H1 (cell line): ENCODE measurements around the gene JPH2. TPM values are rescaled to one million over a fixed set of nuclear protein-coding genes. Genes with fewer than 3 reads are reported as not detected.

Experiments
- CTCF ChIA-PET: fragments of 300-600 bp; sonication (Branson Sonifier 250); formaldehyde crosslinking; loops from one replicate; lab custom pipeline; 2021; ENCODE audit not compliant: partially characterized antibody; lab: Charles Lee
- POLR2A ChIA-PET: fragments of 300-600 bp; sonication (Branson Sonifier 250); formaldehyde crosslinking; loops from one replicate; lab custom pipeline; 2021; ENCODE audit warnings: inconsistent platforms; ENCODE audit not compliant: partially characterized antibody; lab: Charles Lee
- DNase-seq, 2 experiments: peaks; one replicate each; pipeline versions ENCODE4 v3.0.0 to v3.0.0-alpha.2; 2010 to 2022; ENCODE audit warnings: low spot score in 2 of 2, low read depth in 1 of 2, mixed read lengths in 1 of 2
- FAIRE-seq: peaks from 2 replicates; lab custom pipeline; 2011; peaks lifted over from hg19 to GRCh38; lab: Jason Lieb, UNC
- H2AFZ ChIP-seq: 2 replicates; pipeline ENCODE4 v1.8.1; 2012; ENCODE audit warnings: low read length, inconsistent platforms
- H2AK5ac ChIP-seq: 2 replicates; pipeline ENCODE4 v1.6.1; 2013; ENCODE audit warnings: low read depth, low read length
- H2BK120ac ChIP-seq: replicated peaks from 2 replicates; pipeline ENCODE3; 2013; ENCODE audit warnings: low read depth, low read length, inconsistent platforms
- H2BK12ac ChIP-seq: 2 replicates; pipeline ENCODE4 v1.6.1; 2013; ENCODE audit warnings: low read depth, low read length
- H2BK15ac ChIP-seq: 2 replicates; pipeline ENCODE4 v1.6.1; 2013; ENCODE audit warnings: low read length
- H2BK20ac ChIP-seq: 2 replicates; pipeline ENCODE4 v1.6.1; 2013; ENCODE audit warnings: low read length
- H2BK5ac ChIP-seq: 2 replicates; pipeline ENCODE4 v1.6.1; 2013; ENCODE audit warnings: low read depth, low read length
- H3K14ac ChIP-seq: 2 replicates; pipeline ENCODE4 v1.6.1; 2013; ENCODE audit warnings: inconsistent platforms; ENCODE audit not compliant: insufficient read length
- H3K18ac ChIP-seq: 2 replicates; pipeline ENCODE4 v1.6.1; 2013; ENCODE audit warnings: low read length; ENCODE audit errors: extremely low read depth
- H3K23ac ChIP-seq: 2 replicates; pipeline ENCODE4 v1.6.1; 2013; ENCODE audit warnings: inconsistent platforms; ENCODE audit not compliant: insufficient read length
- H3K23me2 ChIP-seq: 2 replicates; pipeline ENCODE4 v1.6.1; 2013; ENCODE audit warnings: low read depth, low read length
- H3K27ac ChIP-seq: 2 replicates; pipeline ENCODE4 v1.6.1; 2011; ENCODE audit warnings: low read depth, low read length, inconsistent platforms
- H3K27me3 ChIP-seq, 4 experiments: replicated peaks in 1 of 4; 1 replicate in 1 of 4; 2 replicates in 3 of 4; pipeline versions ENCODE4 v1.6.1 to v1.8.1; 2011 to 2013; ENCODE audit warnings: low read length in 3 of 4, mild to moderate bottlenecking in 3 of 4, inconsistent platforms in 2 of 4, mixed read lengths in 2 of 4, moderate library complexity in 1 of 4; ENCODE audit not compliant: control insufficient read depth in 3 of 4, insufficient read depth in 3 of 4; ENCODE audit errors: extremely low read depth in 1 of 4
- H3K36me3 ChIP-seq, 4 experiments: 2 replicates each; pipeline versions ENCODE4 v1.6.1 to v1.8.1; 2011 to 2013; ENCODE audit warnings: mild to moderate bottlenecking in 4 of 4, low read length in 3 of 4, moderate library complexity in 2 of 4, control low read depth in 1 of 4, inconsistent platforms in 1 of 4; ENCODE audit not compliant: insufficient read depth in 4 of 4, control insufficient read depth in 2 of 4
- H3K4ac ChIP-seq: replicated peaks from 2 replicates; pipeline ENCODE3; 2013; ENCODE audit warnings: low read length, low read depth, mixed read lengths, inconsistent platforms; ENCODE audit not compliant: insufficient read length
- H3K4me1 ChIP-seq, 4 experiments: replicated peaks in 1 of 4; 1 replicate in 1 of 4; 2 replicates in 3 of 4; pipeline versions ENCODE4 v1.6.1 to v1.8.1; 2011 to 2013; ENCODE audit warnings: low read length in 3 of 4, inconsistent platforms in 2 of 4, mixed read lengths in 1 of 4; ENCODE audit not compliant: insufficient read depth in 4 of 4, control insufficient read depth in 3 of 4
- H3K4me2 ChIP-seq, 2 experiments: 2 replicates each; pipeline versions ENCODE4 v1.6.1 to v1.8.1; 2011 to 2013; ENCODE audit warnings: low read depth in 2 of 2, low read length in 2 of 2, control low read depth in 1 of 2, inconsistent platforms in 1 of 2, mild to moderate bottlenecking in 1 of 2; ENCODE audit not compliant: insufficient read depth in 1 of 2
- H3K4me3 ChIP-seq, 4 experiments: fragments of 200-600, 300-600 bp in 1 of 4; sonication (generic), shearing (Covaris generic), sonication (Bioruptor Twin) in 1 of 4; 2 replicates each; pipeline versions ENCODE4 v1.5.1 to v1.8.1; 2011 to 2016; ENCODE audit warnings: low read length in 4 of 4, low read depth in 3 of 4, control low read depth in 2 of 4, inconsistent platforms in 2 of 4, mild to moderate bottlenecking in 2 of 4, mixed read lengths in 1 of 4, moderate library complexity in 1 of 4; ENCODE audit not compliant: insufficient read depth in 2 of 4; ENCODE audit errors: extremely low read depth in 1 of 4
- H3K56ac ChIP-seq: replicated peaks from 2 replicates; pipeline ENCODE3; 2013; ENCODE audit warnings: low read depth, mild to moderate bottlenecking, mixed read lengths, low read length, inconsistent platforms; ENCODE audit not compliant: insufficient read length
- H3K79me1 ChIP-seq: 2 replicates; pipeline ENCODE4 v1.6.1; 2013; ENCODE audit warnings: low read depth, low read length, control low read depth
- H3K79me2 ChIP-seq, 2 experiments: 2 replicates each; pipeline versions ENCODE4 v1.6.1 to v1.8.1; 2012 to 2013; ENCODE audit warnings: low read length in 2 of 2, mild to moderate bottlenecking in 2 of 2, inconsistent platforms in 1 of 2; ENCODE audit not compliant: insufficient read depth in 2 of 2, control insufficient read depth in 1 of 2
- H3K9ac ChIP-seq, 4 experiments: replicated peaks in 1 of 4; 1 replicate in 1 of 4; 2 replicates in 3 of 4; pipeline versions ENCODE4 v1.6.1 to v1.8.1; 2011 to 2013; ENCODE audit warnings: low read depth in 3 of 4, low read length in 3 of 4, control low read depth in 2 of 4, mild to moderate bottlenecking in 2 of 4, moderate library complexity in 2 of 4, inconsistent platforms in 1 of 4; ENCODE audit errors: extremely low read depth in 1 of 4
- H3K9me3 ChIP-seq, 2 experiments: 2 replicates each; pipeline versions ENCODE4 v1.6.1 to v1.8.1; 2012 to 2013; ENCODE audit warnings: mild to moderate bottlenecking in 2 of 2, moderate library complexity in 2 of 2, control low read depth in 1 of 2, inconsistent platforms in 1 of 2, low read depth in 1 of 2, low read length in 1 of 2, mixed read lengths in 1 of 2; ENCODE audit not compliant: insufficient read depth in 2 of 2
- H4K20me1 ChIP-seq, 2 experiments: replicated peaks in 1 of 2; 2 replicates each; pipeline versions ENCODE3 to v1.8.1; 2011 to 2013; ENCODE audit warnings: inconsistent platforms in 2 of 2, low read length in 2 of 2, mild to moderate bottlenecking in 1 of 2; ENCODE audit not compliant: insufficient read depth in 2 of 2, control insufficient read depth in 1 of 2
- H4K5ac ChIP-seq: 2 replicates; pipeline ENCODE4 v1.6.1; 2013; ENCODE audit warnings: low read length, low read depth, mixed read lengths, inconsistent platforms; ENCODE audit not compliant: insufficient read length
- H4K8ac ChIP-seq: 2 replicates; pipeline ENCODE4 v1.8.0; 2013; ENCODE audit warnings: mild to moderate bottlenecking, moderate library complexity, low read length, inconsistent platforms; ENCODE audit not compliant: insufficient read depth; ENCODE audit errors: extremely low read depth
- H4K91ac ChIP-seq: replicated peaks from 2 replicates; pipeline ENCODE3; 2013; ENCODE audit warnings: low read length, mixed read lengths, inconsistent platforms; ENCODE audit not compliant: insufficient read length
- CTBP2 ChIP-seq: IDR thresholded peaks from 2 replicates; pipeline ENCODE4 v1.7.0; 2011; ENCODE audit warnings: borderline replicate concordance, mild to moderate bottlenecking, moderate library complexity, mixed read lengths, low read length; ENCODE audit not compliant: insufficient read depth, insufficient read length
- WGBS, 2 experiments: shearing (Covaris generic) in 1 of 2; methylation state at CpG; one replicate each; pipeline versions ENCODE4 v1.1.6 to v1.1.7; 2013 to 2015; ENCODE audit warnings: low lambda C conversion rate in 2 of 2, mixed read lengths in 2 of 2, inconsistent platforms in 1 of 2, low coverage in 1 of 2, missing lambda C conversion rate in 1 of 2; ENCODE audit not compliant: insufficient replicate concordance in 2 of 2, insufficient coverage in 1 of 2, insufficient read length in 1 of 2; ENCODE audit errors: extremely low coverage in 1 of 2, missing lambda C conversion rate in 1 of 2; 5-methylcytosine and 5-hydroxymethylcytosine counted together
- polyA plus RNA-seq, 7 experiments: library from polyadenylated mRNA; depleted of rRNA in 3 of 7; stranded (reverse) in 5 of 7; unstranded in 2 of 7; fragments of >200 nt in 5 of 7; fragments of 200-250 nt in 2 of 7; gene quantifications; 1 replicate in 5 of 7; 2 replicates in 1 of 7; 4 replicates in 1 of 7; pipeline versions ENCODE4 v1.2.1 to v1.2.3, GENCODE V29; 2011 to 2013; ENCODE audit warnings: missing spikeins in 2 of 7, mixed read lengths in 2 of 7
- total RNA-seq: library from RNA; stranded (reverse); fragmentation: NEBNext Ultra II Directional; extraction: Animal tissue kit (Norgen Biotek cat#: 25700); gene quantifications from 2 replicates; pipeline ENCODE4 v1.2.1, GENCODE V29; 2021

Gene JPH2
- total and polyA plus RNA-seq, 2 of the 8 experiments (the other 6 are each of a cell fraction or from before 2014, with no cell fraction given), result 0.59 to 1.3 TPM

GRCh38 chr20:44115181-44115580, 71.8 kb downstream of the JPH2 start:
- H2AFZ ChIP-seq, result no peak overlapping the region
- no peak overlapping the region for H3K14ac ChIP-seq
- FAIRE-seq (no peak), DNase-seq (no peak)
- H4K8ac ChIP-seq, result no peak overlapping the region
- no peak overlapping the region for H2BK20ac ChIP-seq
- no peak overlapping the region for H4K5ac ChIP-seq
- H3K79me2 ChIP-seq, result no peaks in the 10 kb centered on the region
- H2BK120ac ChIP-seq, result no peak overlapping the region
- no peak overlapping the region for H3K27ac ChIP-seq
- no peaks in the 10 kb centered on the region for H4K20me1 ChIP-seq
- WGBS, 2 experiments, result 90% methylated on average over 7 of the region's 7 CpGs; no CpG with 5 or more reads in 1 of the 2 experiments
- H3K9me3 ChIP-seq, result no peaks in the 10 kb centered on the region
- H2BK5ac ChIP-seq, result no peak overlapping the region
- TF ChIP-seq CTBP2, result no peak
- no peaks in the 10 kb centered on the region for H3K79me1 ChIP-seq
- H2BK12ac ChIP-seq, result no peak overlapping the region
- H3K4me1 ChIP-seq, result no peaks in the 10 kb centered on the region; a peak in 1 of 7 replicates
- H3K4ac ChIP-seq, result no peak overlapping the region
- H4K91ac ChIP-seq, result no peak overlapping the region
- no peak overlapping the region for H3K4me3 ChIP-seq
- ChIA-PET CTCF (interaction anchor here (1.1 to 15.8 kb wide), 4 partner anchors 14 to 82 kb away, joined by 4 to 512 read pairs (median 20); partner anchors contain the start of gene JPH2), POLR2A (no interaction called here)
- H3K4me2 ChIP-seq, result no peak overlapping the region
- H3K36me3 ChIP-seq, result no peaks in the 10 kb centered on the region
- H3K23ac ChIP-seq, result no peak overlapping the region
- H3K18ac ChIP-seq, result no peak overlapping the region
- no peaks in the 10 kb centered on the region for H3K23me2 ChIP-seq
- no peak overlapping the region for H3K9ac ChIP-seq
- H3K56ac ChIP-seq, result no peak overlapping the region
- H2BK15ac ChIP-seq, result no peak overlapping the region
- no peak overlapping the region for H2AK5ac ChIP-seq
- H3K27me3 ChIP-seq, result no peaks in the 10 kb centered on the region
